Esophagus (tissue), 2 donors: ENCODE data around the gene C6orf141. TPM values are rescaled to one million over a fixed set of nuclear protein-coding genes. Genes with fewer than 3 reads are reported as not detected.

Experiments
- H3K27ac ChIP-seq, 2 donors: one replicate each; pipeline ENCODE4 v1.5.1; 2013; ENCODE audit warnings: low read depth in 2 of 2, mild to moderate bottlenecking in 2 of 2, inconsistent platforms in 1 of 2, low read length in 1 of 2, moderate library complexity in 1 of 2
- H3K27me3 ChIP-seq, 2 donors: one replicate each; pipeline ENCODE4 v1.6.1; 2013; ENCODE audit warnings: low read length in 2 of 2, control low read depth in 1 of 2, mild to moderate bottlenecking in 1 of 2; ENCODE audit not compliant: insufficient read depth in 2 of 2, control insufficient read depth in 1 of 2
- H3K36me3 ChIP-seq, 2 donors: one replicate each; pipeline ENCODE4 v1.6.1; 2013; ENCODE audit warnings: low read length in 1 of 2; ENCODE audit not compliant: control insufficient read depth in 2 of 2, insufficient read depth in 2 of 2
- H3K4me1 ChIP-seq, 2 donors: one replicate each; pipeline ENCODE4 v1.6.1; 2013; ENCODE audit warnings: low read length in 1 of 2; ENCODE audit not compliant: control insufficient read depth in 2 of 2, insufficient read depth in 2 of 2
- H3K4me3 ChIP-seq, 2 donors: one replicate each; pipeline ENCODE4 v1.5.1; 2013; ENCODE audit warnings: low read length in 2 of 2, mild to moderate bottlenecking in 2 of 2, low read depth in 1 of 2, moderate library complexity in 1 of 2
- H3K9me3 ChIP-seq, 2 donors: one replicate each; pipeline ENCODE4 v1.6.1; 2013; ENCODE audit warnings: mild to moderate bottlenecking in 2 of 2, low read depth in 1 of 2, low read length in 1 of 2, moderate library complexity in 1 of 2; ENCODE audit not compliant: control insufficient read depth in 2 of 2, insufficient read depth in 1 of 2
- WGBS, 2 donors: extraction: QIAGEN DNeasy Blood & Tissue Kit; methylation state at CpG; one replicate each; pipeline ENCODE4 v1.1.7; 2013; 5-methylcytosine and 5-hydroxymethylcytosine counted together
- polyA plus RNA-seq, 2 donors: library from polyadenylated mRNA; stranded (reverse); fragments of 200-250 nt; gene quantifications; one replicate each; pipeline ENCODE4 v1.2.3, GENCODE V29; 2013
- donor health status: healthy with polysubstance abuse.
- donor health status: Bipolar disorder and iron deficiency.

C6orf141 gene
- polyA plus RNA-seq, 2 donors: 4.9 to 9.7 TPM

GRCh38 chr6:49535795-49536194 is 14.7 kb upstream of the C6orf141 start:
- Histone ChIP-seq H3K4me1 (no peaks in the 10 kb centered on the region), H3K36me3 (no peaks in the 10 kb centered on the region), H3K4me3 (no peak overlapping the region), H3K9me3 (no peaks in the 10 kb centered on the region), H3K27ac (no peak overlapping the region), H3K27me3 (no peaks in the 10 kb centered on the region)
- WGBS, 2 donors: 72 to 76% methylated on average over 5 of the region's 5 CpGs

GRCh38 chr6:49539102-49539501 is 11.4 kb upstream of the C6orf141 start:
- Histone ChIP-seq H3K36me3 (no peaks in the 10 kb centered on the region), H3K4me1 (no peaks in the 10 kb centered on the region), H3K9me3 (no peaks in the 10 kb centered on the region), H3K27me3 (no peaks in the 10 kb centered on the region), H3K27ac (no peak overlapping the region), H3K4me3 (no peak overlapping the region)
- WGBS, 2 donors: 95 to 100% methylated on average over 3 of the region's 3 CpGs

- H3K4me1 ChIP-seq: no peaks in the 10 kb centered on the region
- H3K4me3 ChIP-seq: no peak overlapping the region
- no peak overlapping the region for H3K27ac ChIP-seq
- H3K27me3 ChIP-seq: no peaks in the 10 kb centered on the region
- H3K9me3 ChIP-seq: no peaks in the 10 kb centered on the region
- H3K36me3 ChIP-seq: no peaks in the 10 kb centered on the region
Observed at GRCh38 chr6:49540614-49541013, 9.9 kb upstream of the C6orf141 start.

GRCh38 chr6:49541210-49541724 is 9.2 kb upstream of the C6orf141 start:
- H3K36me3 ChIP-seq: no peaks in the 10 kb centered on the region
- H3K4me1 ChIP-seq: no peaks in the 10 kb centered on the region
- no peaks in the 10 kb centered on the region for H3K9me3 ChIP-seq
- no peak overlapping the region for H3K4me3 ChIP-seq
- H3K27me3 ChIP-seq: no peaks in the 10 kb centered on the region
- H3K27ac ChIP-seq: no peak overlapping the region
- WGBS, 2 donors: 16 to 29% methylated on average over 1 of the region's 1 CpG

- Histone ChIP-seq H3K27me3 (no peaks in the 10 kb centered on the region), H3K27ac (no peak overlapping the region), H3K4me3 (no peak overlapping the region), H3K4me1 (no peaks in the 10 kb centered on the region), H3K9me3 (no peaks in the 10 kb centered on the region), H3K36me3 (no peaks in the 10 kb centered on the region)
- 49 to 53% methylated on average over 3 of the region's 3 CpGs for whole genome bisulfite sequencing, 2 donors
Observed at GRCh38 chr6:49541936-49542335, 8.5 kb upstream of the C6orf141 start.

- Histone ChIP-seq H3K4me3 (no peak overlapping the region), H3K27me3 (no peaks in the 10 kb centered on the region)
Observed at GRCh38 chr6:49543087-49543858, 7.2 kb upstream of the C6orf141 start.

GRCh38 chr6:49546331-49546730 is 4.1 kb upstream of the C6orf141 start:
- Histone ChIP-seq H3K27me3 (no peaks in the 10 kb centered on the region), H3K9me3 (no peaks in the 10 kb centered on the region), H3K4me1 (peaks cover 4% of the 10 kb centered on the region in 2 donors), H3K4me3 (no peak overlapping the region), H3K27ac (no peak overlapping the region), H3K36me3 (no peaks in the 10 kb centered on the region)
- 78 to 86% methylated on average over 1 of the region's 1 CpG for WGBS, 2 donors

More at GRCh38 chr6:49543087-49543858, 7.2 kb upstream of the C6orf141 start:
- Histone ChIP-seq H3K36me3 (no peaks in the 10 kb centered on the region), H3K4me1 (no peaks in the 10 kb centered on the region), H3K9me3 (no peaks in the 10 kb centered on the region), H3K27ac (no peak overlapping the region)
- 74 to 79% methylated on average over 7 of the region's 7 CpGs for whole genome bisulfite sequencing, 2 donors

GRCh38 chr6:49548613-49549304 is 1.7 kb upstream of the C6orf141 start:
- 89 to 92% methylated on average over 5 of the region's 5 CpGs for WGBS, 2 donors
- H3K27me3 ChIP-seq: no peaks in the 10 kb centered on the region
- no peaks in the 10 kb centered on the region for H3K9me3 ChIP-seq

GRCh38 chr6:49549691-49550491 is 577 bp upstream of the C6orf141 start:
- 46% methylated on average over 20 of the region's 20 CpGs for WGBS, 2 donors
- Histone ChIP-seq H3K4me3 (peak overlapping the region; percentile 61 to 83), H3K27me3 (no peaks in the 10 kb centered on the region)

More at GRCh38 chr6:49548613-49549304, 1.7 kb upstream of the C6orf141 start:
- Histone ChIP-seq H3K4me3 (no peak overlapping the region), H3K4me1 (peaks cover 4 to 5% of the 10 kb centered on the region in 2 donors), H3K27ac (no peak overlapping the region), H3K36me3 (no peaks in the 10 kb centered on the region)

More at GRCh38 chr6:49549691-49550491, 577 bp upstream of the C6orf141 start:
- no peak overlapping the region for H3K27ac ChIP-seq
- no peaks in the 10 kb centered on the region for H3K36me3 ChIP-seq
- no peaks in the 10 kb centered on the region for H3K9me3 ChIP-seq
- peaks cover 4 to 5% of the 10 kb centered on the region in 2 donors for H3K4me1 ChIP-seq
